ENCODE data around the gene NTPCR.

The NTPCR gene

DNA sequence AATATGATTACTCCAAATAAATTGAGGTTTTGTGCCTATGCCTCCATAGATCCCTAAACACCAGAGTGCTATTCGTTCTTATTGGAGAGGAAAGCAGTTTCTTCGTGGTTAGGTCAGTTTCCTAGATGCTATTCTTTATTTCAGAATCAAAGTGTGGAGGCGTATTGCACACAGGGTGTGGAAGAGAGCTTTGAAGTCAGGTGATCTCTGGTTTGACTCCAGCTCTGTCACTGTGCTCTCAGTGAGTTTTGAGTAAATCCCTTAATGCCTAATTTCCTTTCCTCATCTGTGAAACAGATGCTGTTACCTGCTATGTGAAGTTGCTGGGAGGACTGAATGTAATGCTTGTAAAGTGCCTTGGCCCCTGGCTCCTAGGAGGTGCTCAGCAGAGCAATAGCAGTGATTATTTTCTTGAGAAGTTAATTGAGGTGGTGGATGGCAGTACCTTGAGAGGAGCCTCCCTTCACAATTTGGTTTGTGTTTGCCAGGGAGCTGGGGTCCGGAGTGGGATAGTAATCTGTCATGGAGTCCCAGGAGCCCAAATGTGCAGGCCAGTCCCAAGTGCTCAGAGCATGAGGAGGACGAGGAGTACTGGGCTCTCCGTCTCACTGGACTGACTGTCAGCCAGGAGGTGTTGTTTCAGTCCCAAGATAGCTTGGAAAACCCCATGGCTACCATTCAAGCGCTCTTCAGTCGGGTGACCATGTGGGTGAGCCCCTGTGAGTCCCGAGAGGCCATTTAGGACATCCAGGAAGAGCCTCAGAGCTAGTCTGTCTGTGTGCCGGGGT, 14.9 kb downstream of the NTPCR start:
- DNase-seq, result no peak

DNA sequence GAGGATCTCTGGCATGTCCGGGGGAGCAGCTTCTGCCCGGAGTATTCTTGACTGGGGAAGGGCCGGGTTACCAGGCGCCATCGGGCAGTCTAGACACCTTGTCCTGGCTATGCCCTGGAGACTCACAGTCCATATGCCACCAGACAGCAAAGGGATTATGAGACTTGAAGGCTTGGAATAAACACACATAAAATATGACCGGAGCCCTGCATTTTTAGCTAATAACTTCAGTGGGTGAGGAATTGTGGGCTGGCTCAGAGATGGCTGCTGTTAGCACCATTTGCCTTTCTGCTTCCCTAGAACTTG, 15.5 kb downstream of the NTPCR start:
- no peak for DNase-seq

DNA sequence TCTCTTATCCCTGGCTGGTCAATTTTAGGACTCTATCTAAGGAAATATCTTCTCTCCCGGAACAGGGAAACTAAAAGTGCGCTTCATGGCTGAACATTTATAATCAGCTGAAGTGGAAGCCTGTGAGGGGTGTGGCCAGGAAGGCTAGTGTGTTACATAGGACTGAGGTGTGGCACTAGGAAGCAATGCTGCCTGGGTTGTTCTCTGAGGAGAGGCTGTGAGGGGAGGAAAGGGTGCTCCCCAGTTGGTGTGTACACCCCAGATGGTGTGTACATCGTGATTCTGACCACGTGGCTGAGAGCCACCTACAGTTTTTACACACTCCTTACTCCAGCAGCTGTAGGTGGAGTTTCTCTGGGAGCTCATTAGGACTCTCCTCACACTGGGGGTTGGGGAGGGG, 16.3 kb downstream of the NTPCR start:
- no peak for DNase-seq

DNA sequence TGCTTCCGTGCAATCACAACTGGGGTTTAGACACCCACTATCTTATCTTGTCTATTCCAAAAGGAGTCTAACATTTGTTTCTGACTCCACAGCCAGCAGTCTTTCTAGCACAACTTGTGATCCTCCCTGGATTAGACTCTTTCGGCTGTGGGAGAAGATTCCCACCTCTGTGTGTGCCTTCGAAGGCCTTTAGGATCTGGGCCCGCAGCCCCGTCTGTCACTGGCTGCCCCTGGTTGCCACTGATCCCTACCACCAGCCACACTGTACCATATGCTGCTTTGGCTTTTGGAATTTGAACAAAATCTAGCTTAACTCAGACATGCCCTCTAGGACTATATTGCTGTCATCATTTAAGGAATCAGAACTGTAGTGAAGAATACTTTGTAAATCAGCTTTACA, 18.0 kb downstream of the NTPCR start:
- no peak for DNase-seq

DNA sequence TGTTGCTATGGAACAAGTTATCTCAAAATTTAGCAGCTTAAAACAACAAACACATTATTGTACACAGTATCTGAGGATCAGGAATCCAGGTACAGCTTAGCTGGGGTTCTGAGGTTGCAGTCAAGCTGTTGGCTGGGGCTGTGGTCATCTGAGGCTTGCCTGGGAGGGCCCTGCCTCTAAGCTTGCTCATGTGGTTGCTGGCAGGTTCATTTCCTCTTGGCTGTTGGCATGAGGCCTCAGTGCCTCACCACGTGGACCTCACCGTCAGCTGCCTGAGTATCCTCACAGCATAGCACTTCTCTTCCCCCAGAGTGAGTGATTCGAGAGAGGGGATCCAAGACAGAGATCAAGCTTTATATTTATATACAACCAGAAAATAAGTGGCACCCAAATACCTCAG, 18.6 kb downstream of the NTPCR start:
- DNase-seq, result peak; percentile 26 to 51

DNA sequence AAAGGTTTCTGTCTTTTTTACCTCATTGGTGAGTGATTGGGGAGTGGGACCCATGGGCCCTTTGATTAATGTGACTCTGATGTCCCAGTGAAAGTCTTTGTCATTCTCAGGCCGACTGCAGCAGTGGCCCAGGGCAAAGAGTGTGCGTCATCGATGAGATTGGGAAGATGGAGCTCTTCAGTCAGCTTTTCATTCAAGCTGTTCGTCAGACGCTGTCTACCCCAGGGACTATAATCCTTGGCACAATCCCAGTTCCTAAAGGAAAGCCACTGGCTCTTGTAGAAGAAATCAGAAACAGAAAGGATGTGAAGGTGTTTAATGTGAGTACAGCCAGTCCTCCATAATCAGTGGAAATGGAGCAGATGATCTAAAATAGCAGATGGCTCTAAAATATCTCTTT, 19.4 kb downstream of the NTPCR start:
- no peak for DNase-seq

DNA sequence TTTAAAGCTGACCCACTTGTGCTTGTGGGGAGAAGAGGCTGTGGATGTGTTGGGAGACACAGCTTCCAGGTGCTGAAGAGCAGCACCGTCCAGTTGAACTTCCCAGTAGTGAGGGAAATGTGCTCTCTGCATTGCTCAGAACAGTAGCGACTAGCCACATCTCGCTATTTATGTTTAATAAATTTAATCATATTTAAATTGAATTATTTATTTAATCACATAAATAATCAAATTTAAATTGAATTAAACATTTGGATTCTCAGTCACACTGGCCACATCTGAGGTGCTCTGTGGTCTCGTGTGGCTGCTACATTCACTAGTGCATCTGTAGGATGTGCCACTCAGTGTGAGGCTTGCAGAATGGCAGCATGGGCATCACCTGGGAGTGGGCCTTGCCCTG, 20.1 kb downstream of the NTPCR start:
- no peak for DNase-seq

DNA sequence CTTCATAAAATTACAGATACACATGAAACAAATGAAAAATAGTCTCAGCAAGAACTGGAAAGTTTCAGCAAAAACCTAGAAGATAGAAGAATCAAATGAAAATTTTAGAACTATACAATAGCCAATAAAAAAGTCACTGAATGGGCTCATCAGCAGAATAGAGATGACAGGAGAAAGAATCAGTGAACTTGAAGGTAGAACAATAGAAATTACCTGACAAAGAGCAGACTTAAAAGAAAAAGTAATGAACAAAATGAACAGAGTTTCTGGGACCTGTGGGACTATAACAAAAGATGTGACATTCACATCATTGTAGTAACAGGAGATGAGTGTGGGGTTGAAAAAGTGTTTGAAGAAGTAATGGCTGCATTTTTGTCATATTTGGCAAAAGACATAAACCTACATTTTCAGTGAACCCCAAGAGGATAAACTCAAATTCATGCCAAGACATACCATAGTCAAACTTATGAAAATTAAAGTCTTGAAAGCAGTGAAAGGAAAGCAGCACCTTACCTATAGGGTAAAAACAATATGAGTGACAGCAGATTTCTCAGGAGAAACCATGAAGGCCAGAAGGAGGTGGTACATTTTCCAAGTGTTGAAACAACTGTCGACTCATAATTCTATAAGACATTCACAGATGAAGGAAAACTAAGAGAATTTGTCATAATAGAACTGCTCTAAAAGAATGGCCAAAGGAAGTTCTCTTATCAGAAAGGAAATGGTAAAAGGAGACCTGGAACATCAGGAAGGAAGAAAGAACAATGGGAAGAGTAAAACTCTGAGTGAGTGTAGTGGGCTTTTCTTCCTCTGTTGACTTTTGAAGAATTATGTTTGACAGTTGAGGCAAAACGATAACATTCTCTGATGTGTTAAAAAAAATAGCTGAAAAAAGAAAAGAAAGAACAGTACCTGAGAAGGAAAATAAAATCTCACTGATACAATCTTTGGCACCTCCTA, 23.5 kb downstream of the NTPCR start:
- no peak for DNase-seq

DNA sequence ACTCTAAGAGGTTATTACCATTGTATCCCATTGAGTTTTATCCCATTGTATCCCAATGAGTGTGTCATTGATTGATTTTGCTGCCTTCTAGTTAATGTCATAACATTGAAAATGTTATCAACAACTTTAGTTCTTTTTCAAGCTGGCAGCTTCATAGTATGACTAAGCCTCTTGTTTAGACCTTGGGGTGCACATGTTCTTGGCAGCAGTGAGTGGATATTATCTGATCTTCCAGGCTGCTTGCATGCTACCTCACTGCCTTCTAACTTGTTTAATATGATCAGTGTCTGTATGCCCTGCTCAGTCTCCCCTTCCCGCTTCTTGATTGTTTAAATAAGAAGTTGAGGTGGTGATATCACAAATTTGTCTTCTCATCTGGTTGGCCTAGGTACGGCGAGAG, 24.6 kb downstream of the NTPCR start:
- no peak for DNase-seq

DNA sequence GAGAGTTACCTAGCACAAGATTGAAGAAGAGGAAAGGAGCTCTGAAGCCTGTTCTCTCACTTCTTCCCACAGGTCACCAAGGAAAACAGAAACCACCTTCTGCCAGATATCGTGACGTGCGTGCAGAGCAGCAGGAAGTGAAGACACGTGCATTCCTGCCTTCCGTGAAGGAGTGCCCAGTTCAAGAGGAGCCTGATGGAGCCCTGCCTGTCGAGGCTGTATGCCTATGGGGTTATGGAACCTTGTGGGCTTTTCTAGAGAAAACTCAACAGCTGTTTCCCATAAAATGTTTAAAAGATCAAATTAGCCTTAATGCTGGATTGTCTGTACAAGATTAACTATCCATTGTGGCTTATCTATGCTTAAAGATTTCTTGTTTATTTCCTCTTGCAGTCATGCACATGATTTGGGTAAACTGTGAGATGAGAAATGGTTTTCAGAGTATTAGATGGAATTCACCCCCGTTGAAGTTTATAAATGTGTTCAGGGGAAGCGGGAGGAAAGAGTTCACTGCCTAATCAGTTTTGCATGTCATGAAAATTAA, 27.8 kb downstream of the NTPCR start:
- DNase-seq, result no peak

DNA sequence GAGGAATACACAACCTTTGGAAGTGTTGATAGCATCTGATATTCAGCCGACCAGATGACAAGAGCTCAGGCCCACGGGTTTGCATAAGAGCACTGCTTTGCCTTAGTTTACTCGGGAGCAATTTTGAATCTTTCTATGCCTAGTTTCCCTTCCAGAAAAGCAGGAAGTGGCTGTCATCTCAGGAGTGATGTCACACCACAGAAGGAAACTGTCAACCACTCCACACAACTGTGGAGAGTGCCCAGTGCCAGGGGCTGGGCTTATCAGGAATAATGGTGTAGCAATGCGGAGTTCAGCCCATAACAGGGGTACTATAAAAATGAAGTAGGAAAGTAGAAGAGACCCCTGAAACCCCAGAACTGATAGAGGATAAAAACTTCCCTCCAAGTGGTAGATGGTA, 28.4 kb downstream of the NTPCR start:
- no peak for DNase-seq

DNA sequence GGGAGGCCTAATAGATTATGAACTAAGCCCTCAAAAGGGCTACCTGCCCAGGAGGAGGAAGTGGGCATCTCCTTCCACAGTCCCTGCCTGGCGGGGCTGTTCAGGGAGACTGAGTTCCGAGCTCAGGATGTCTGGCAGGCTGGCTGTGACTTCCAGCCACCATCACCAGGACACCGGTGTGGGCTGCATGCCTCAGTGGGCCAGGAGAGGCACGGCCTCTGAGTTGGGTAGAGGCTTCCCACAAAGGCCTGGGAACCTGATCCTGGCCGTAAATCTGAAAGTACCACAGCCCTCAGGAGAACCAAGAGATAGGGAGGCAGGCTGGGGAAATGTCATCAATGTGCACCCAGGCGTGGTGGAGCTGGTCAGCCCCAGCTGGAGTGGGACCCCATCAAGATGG, 29.1 kb downstream of the NTPCR start:
- DNase-seq, result no peak

DNA sequence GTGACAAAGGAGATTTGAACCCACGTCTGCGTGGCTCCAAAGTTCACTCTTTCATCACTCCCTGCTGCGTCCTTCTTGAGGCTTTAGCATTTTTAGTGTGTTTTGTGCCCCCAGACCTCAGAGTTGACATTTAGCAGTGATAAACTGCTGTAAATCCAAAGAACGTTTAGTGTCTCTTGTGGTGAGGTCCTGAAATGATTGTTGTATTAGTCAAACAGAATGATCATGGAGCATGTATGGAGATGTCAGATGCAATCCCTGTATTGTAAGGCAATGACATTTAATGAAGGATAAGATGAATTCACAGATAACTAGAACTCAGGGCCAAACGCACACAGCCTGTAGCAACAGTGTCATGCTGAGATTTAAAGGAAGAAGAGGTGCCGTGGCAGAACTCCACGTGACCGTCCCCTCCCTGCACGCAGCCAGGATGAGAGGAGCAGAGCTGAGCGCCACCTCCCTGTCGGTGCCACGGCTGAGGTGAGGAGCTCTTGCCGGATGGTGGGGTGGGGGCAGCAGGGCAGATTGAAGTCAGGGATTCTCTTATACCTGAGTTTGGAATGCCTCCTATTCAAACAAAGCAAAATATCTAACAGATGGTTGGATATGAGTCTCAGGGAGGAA, 30.1 kb downstream of the NTPCR start:
- DNase-seq, result no peak

DNA sequence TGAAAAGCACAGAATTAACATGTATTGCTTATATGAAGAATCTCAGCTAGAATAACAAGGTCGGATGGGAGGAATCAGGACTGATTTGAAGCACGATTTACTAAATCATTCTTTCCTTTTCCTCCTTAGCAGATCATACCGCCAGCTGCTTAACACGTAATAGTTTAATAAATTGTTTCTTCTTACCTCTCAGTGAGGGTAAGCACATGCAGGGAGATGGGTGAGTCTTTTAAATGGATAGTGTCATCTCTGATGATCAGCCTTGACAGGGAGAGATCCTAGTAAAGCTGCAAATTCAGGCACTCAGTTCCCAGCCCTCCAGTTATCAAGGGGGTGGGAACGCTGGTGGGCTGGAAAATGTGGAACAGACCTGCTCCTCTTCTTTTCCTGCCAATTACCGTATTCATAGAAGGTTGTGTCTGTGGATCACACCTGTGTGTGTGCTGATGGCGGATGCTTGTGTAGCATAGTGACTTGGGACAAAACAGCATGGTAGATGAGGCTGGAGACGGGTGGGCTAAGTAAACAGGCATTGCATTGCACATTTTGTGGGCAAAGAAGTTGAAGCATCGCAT, 30.7 kb downstream of the NTPCR start:
- DNase-seq, result no peak

DNA sequence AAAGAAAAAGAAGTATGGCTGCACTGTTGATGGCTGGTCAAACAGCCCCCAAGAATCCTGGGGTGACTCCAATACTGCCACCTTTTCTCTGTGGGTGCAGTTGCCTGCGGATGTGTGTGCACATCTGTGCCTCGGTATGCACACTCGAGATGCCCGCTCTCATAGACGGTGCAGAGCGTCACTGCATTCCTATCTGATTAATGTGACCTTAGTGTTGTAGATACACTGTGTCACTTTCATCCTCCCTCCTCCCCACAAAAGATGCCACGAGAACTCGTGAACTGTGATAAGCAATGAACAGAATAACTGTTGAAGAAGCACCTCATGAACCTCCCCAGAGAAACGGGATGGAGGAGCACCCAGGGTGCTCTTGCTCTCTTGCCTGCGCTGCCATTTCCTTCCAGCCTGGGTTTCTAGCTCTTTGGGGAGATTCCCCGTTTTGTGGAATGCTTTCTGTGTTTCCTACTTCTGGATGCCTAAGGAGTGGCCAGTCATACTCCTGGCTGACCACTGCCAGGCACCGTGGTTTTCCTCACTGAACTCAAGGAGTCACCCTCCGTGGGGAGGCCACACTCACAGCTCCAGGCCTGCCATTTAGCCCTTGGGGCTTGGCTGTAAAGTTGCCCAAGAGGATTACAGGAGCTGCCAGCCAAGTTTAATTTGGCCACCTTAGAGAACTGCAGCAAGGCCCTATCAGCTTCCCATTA, 32.0 kb downstream of the NTPCR start:
- no peak for DNase-seq

DNA sequence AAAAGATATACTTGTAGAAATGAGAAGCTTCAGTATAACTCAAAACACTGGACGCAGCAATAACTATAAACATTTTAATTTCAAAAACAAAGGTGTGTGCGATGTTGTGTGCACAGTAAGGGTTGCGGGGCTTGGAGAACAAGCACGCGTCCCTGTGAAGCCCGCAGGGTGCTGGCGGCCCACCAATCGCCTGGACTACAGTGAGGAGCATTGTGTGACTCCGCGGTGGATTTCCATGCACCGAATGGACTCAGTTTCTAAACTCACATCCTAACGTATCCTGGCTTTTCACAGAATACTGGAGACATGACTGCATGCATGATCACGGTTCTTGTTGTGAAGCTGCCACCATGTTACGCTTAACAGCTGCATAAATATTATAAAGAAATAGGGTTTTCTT, 33.0 kb downstream of the NTPCR start:
- no peak for DNase-seq

DNA sequence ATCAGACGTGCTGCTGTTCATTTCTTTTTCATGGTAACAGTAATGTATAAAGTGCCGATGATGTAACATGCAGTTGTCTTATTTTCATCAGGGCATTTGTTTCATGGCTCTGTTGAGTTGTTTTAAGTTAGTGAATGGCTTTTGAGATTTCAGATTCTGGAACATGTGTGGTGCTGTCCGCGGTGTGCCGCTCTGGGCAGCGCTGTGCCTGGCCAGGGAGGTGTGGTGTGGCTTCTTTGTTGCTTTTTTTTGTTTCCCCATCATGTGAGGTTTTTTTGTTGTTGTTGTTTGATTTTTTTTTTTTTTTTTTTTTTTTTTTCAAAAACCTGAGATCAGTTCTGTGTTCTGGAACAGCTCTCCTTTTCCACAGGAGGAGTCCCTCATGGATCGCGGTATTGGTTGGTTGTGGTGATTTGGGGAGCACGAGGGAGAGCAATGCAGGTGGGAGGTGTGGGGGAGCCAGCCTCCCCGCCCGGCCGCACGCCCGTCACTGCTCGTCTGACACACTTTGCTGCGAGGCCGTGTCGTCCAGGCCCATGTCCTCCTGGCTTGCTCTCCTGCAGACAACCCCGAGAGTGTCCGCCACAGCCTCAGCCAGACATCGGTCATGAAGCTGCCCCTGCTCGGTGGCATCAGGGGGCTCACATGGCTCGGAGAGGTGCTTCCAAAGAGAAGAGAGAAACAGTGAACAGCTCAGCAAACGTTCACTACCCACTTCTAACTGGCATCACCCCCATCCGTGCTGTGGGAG, 33.6 kb downstream of the NTPCR start:
- no peak for DNase-seq

DNA sequence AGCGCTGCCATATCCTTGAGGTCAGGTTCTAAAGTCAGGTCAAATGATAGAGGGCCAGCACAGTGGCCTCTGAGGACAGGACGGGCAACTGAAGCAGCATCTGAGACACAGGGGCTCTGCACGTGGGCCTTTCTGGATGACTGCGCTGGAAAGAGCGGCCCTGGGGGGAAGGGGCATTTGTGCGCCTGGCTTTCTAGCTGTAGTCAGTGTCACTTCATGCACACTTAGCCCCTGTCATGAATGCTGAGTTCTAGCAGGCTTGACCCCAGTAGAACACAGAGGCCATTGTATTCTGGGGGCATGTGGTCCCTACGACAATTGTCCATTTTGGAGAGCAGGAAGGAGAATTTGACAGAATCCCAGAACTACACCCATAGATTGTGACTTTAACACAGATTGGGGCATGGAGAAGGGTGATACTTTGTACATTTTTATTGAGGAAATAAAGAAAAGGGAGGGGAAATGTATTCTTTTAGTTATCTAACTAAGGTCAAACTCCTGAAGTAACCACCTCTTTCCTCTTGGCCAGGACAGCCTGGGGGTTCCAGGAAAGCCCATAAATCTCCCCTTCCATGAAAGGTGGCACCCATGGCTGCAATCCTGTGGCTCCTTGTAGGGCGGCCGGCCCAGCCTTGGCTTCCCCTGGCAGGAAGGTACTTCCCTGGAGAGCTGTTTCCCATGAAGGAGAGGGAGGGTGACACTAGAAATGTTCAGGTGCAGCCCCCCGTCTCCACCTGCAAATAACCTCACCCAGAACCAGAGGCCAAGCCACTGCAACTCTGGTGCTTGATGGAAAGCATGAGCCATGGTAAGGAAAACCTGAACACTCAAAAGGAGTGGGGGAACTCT, 34.4 kb downstream of the NTPCR start:
- DNase-seq, result no peak

DNA sequence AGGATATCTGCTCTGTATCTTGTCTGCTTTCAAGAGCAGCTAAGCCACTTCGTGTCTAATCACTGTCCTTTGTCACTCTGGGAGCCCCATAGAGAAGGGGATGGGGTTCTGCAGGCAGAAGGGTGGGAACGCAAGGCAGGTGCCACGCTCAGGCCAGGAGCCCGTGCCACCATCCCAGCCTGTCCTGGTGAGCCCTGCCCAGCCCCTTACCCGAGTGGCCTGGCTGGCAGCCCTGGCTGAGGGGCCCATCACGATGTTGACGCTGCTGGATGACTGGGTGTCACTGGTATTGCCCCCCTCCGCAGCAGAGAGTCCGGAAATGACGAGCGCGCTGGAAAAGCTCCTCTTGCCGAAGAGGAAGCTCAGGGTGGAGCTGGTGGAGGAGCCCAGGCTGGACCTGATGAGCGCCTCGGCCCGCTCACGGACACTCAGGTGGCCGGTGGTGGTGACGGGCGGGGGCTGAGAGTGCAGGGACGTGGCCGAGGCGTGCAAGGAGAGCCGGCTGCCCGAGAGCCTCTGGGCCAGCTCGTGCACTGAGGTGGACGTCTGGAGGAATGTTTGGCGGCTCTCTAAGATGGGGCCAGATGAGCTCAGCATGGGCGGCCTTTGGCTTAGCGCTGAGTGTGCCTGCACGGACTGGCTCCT, 35.6 kb downstream of the NTPCR start:
- DNase-seq, result no peak

DNA sequence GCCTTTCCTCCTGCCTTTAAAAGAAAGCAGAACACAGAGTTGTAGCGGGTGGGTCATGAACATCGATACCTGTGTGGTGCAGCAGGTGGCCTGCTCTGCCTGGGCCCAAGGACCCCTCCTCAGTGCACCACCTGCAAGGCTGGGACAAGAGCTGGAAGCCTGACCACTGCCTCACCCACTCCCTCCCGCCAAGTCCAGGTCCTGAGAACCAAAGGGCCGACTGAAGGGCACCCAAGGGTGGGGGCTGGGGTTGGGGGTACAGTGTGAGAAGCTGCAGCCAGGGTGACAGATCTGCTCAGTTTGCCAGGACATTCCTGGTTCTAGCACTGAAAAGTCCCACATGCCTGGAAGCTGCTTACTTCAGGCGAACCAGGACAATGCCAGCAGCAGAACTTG, 36.1 kb downstream of the NTPCR start:
- DNase-seq, result no peak

Data from AML-193 (cell line).